ENCODE measurements around the gene GPR18.

DNA sequence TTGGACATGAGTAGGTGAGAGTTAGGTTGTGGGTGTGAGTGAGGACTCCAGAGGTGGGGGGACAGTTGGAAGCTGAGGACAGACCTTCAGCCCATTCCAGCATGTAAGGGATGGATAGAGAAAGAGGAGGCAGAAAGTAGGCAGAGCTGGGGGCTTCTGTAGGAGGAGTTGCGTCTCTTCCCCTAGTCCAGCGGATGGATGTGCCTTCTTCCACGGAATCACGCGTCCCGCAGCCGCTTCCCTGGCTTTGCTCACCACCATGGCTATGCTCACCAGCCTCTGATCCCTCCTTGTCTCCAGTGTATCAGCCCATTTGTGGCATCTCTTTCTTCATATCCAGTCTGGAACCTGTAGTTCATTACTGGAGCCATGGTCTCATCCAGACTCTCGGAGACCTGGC lies 52.0 kb downstream of the GPR18 start:
- TF ChIP-seq, protein P1, sequence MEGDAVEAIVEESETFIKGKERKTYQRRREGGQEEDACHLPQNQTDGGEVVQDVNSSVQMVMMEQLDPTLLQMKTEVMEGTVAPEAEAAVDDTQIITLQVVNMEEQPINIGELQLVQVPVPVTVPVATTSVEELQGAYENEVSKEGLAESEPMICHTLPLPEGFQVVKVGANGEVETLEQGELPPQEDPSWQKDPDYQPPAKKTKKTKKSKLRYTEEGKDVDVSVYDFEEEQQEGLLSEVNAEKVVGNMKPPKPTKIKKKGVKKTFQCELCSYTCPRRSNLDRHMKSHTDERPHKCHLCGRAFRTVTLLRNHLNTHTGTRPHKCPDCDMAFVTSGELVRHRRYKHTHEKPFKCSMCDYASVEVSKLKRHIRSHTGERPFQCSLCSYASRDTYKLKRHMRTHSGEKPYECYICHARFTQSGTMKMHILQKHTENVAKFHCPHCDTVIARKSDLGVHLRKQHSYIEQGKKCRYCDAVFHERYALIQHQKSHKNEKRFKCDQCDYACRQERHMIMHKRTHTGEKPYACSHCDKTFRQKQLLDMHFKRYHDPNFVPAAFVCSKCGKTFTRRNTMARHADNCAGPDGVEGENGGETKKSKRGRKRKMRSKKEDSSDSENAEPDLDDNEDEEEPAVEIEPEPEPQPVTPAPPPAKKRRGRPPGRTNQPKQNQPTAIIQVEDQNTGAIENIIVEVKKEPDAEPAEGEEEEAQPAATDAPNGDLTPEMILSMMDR (IDR thresholded peaks at IDR 0.05 in 4 of 5, conservative IDR thresholded peaks at IDR 0.05 in 1 of 5), result no peak
- TF ChIP-seq POLR2A (IDR thresholded peaks at IDR 0.05), result no peak

All from gastrocnemius medialis (tissue), 4 donors.